Motor neuron (in vitro differentiated cells): ENCODE results near the gene NFATC2. TPM values are rescaled to one million over a fixed set of nuclear protein-coding genes. Genes with fewer than 3 reads are reported as not detected.

Experiments used
- ATAC-seq, 8 experiments: fragments of 200-7000 bp; cut with Tn5 transposase; replicated peaks in 6 of 8; 2 replicates each; pipeline ENCODE4 v1.8.0; 2021; ENCODE audit warnings: mild to moderate bottlenecking in 8 of 8, moderate library complexity in 8 of 8
- H3K27ac ChIP-seq, 2 donors: fragments of 250-450 bp; sonication (Bioruptor Pico); 2 replicates each; pipeline ENCODE4 v1.9.0; 2021; ENCODE audit warnings: antibody characterized with exemption in 2 of 2, mild to moderate bottlenecking in 2 of 2, moderate library complexity in 1 of 2
- H3K4me1 ChIP-seq, 2 donors: fragments of 250-450 bp; sonication (Bioruptor Pico); replicated peaks in 1 of 2; 2 replicates each; pipeline ENCODE4 v1.6.1; 2021; ENCODE audit warnings: antibody characterized with exemption in 2 of 2, mild to moderate bottlenecking in 2 of 2, moderate library complexity in 1 of 2
- H3K4me3 ChIP-seq, 5 donors: fragments of 250-450 bp; sonication (Bioruptor Pico); 2 replicates each; pipeline ENCODE4 v1.9.0; 2021; ENCODE audit warnings: antibody characterized with exemption in 5 of 5, mild to moderate bottlenecking in 5 of 5, moderate library complexity in 4 of 5
- WGBS, 10 experiments: fragments of 450-650 bp; shearing (Covaris generic); methylation state at CpG; one replicate each; pipeline ENCODE4 v1.0.0; 2022; 5-methylcytosine and 5-hydroxymethylcytosine counted together
- in situ Hi-C, 9 experiments: fragments of 400-800 bp; cut with MboI; loops; one replicate each; pipeline ENCODE4 v1.15.0; 2021; ENCODE audit warnings: low sequenced_read_pairs in 9 of 9, low pct_unique_long_range_greater_than_20kb in 2 of 9; ENCODE audit not compliant: unreplicated experiment in 9 of 9
- total RNA-seq, 8 experiments: library from RNA; unstranded; fragments of 300-600 nt; gene quantifications; 2 replicates each; pipeline versions ENCODE4 v1.2.3 to v1.2.4, GENCODE V29; 2022

Gene NFATC2
- total RNA-seq, 8 experiments from 2014 or later = 0.11 to 9.7 (median 0.56) TPM

GRCh38 chr20:51514249-51514648 is 28.3 kb downstream of the NFATC2 start:
- 53 to 100% (median 80%) methylated on average over 1 to 2 of the region's 3 CpGs; no CpG with 5 or more reads in 4 of the 10 experiments for WGBS, 10 experiments
- Histone ChIP-seq H3K4me1 (no peaks in the 10 kb centered on the region), H3K4me3 (no peak overlapping the region), H3K27ac (no peak overlapping the region)
- no peak for ATAC-seq
- in situ Hi-C loops = no loop called here

GRCh38 chr20:51513545-51513944 is 29.0 kb downstream of the NFATC2 start:
- WGBS, 10 experiments = 40 to 100% methylated on average over 1 to 2 of the region's 4 CpGs; no CpG with 5 or more reads in 8 of the 10 experiments
- H3K27ac ChIP-seq = no peak overlapping the region

GRCh38 chr20:51512645-51513044 is 29.9 kb downstream of the NFATC2 start:
- 50 to 96% (median 72%) methylated on average over 2 of the region's 2 CpGs for WGBS, 10 experiments
- H3K4me1 ChIP-seq = peaks cover 0 to under 1% of the 10 kb centered on the region in 2 donors
- peak in 1 of 8 experiments; percentile 30 for ATAC-seq
- H3K27ac ChIP-seq = no peak overlapping the region
- in situ Hi-C loops = no loop called here
- no peak overlapping the region for H3K4me3 ChIP-seq

More at GRCh38 chr20:51513545-51513944, 29.0 kb downstream of the NFATC2 start:
- Histone ChIP-seq H3K4me3 (no peak overlapping the region), H3K4me1 (no peaks in the 10 kb centered on the region)
- ATAC-seq = peak in 2 of 8 experiments; percentile 67 to 95
- in situ Hi-C loops = no loop called here

GRCh38 chr20:51511861-51512619 is 30.5 kb downstream of the NFATC2 start:
- in situ Hi-C loops = no loop called here
- WGBS, 10 experiments = 20 to 100% (median 82%) methylated on average over 1 to 9 of the region's 10 CpGs
- H3K27ac ChIP-seq = no peak overlapping the region
- ATAC-seq = no peak
- no peak overlapping the region for H3K4me3 ChIP-seq
- peaks cover 0 to 4% of the 10 kb centered on the region in 2 donors for H3K4me1 ChIP-seq

GRCh38 chr20:51510936-51511605 is 31.4 kb downstream of the NFATC2 start:
- in situ Hi-C loops = no loop called here
- Histone ChIP-seq H3K4me3 (no peak overlapping the region), H3K27ac (no peak overlapping the region), H3K4me1 (peaks cover 0 to 10% of the 10 kb centered on the region in 2 donors)
- ATAC-seq = no peak
- 61 to 100% (median 91%) methylated on average over 1 to 5 of the region's 6 CpGs for WGBS, 10 experiments

GRCh38 chr20:51510169-51510568 is 32.4 kb downstream of the NFATC2 start:
- WGBS, 10 experiments = 58 to 100% (median 86%) methylated on average over 1 to 6 of the region's 6 CpGs; no CpG with 5 or more reads in 1 of the 10 experiments
- Histone ChIP-seq H3K4me1 (peaks cover 0 to 10% of the 10 kb centered on the region in 2 donors), H3K4me3 (no peak overlapping the region), H3K27ac (no peak overlapping the region)
- in situ Hi-C loops = no loop called here
- no peak for ATAC-seq

GRCh38 chr20:51509208-51509607 is 33.3 kb downstream of the NFATC2 start:
- Histone ChIP-seq H3K4me3 (no peak overlapping the region), H3K4me1 (peaks cover 0 to 10% of the 10 kb centered on the region in 2 donors), H3K27ac (no peak overlapping the region)
- ATAC-seq = no peak
- WGBS, 10 experiments = 80 to 100% (median 100%) methylated on average over 1 of the region's 1 CpG; no CpG with 5 or more reads in 3 of the 10 experiments
- in situ Hi-C loops = no loop called here

GRCh38 chr20:51508780-51509179 is 33.7 kb downstream of the NFATC2 start:
- no peak for ATAC-seq
- Histone ChIP-seq H3K27ac (no peak overlapping the region), H3K4me3 (no peak overlapping the region), H3K4me1 (peaks cover 0 to 10% of the 10 kb centered on the region in 2 donors)
- in situ Hi-C loops = no loop called here
- WGBS, 10 experiments = 38 to 83% (median 80%) methylated on average over 1 of the region's 7 CpGs; no CpG with 5 or more reads in 7 of the 10 experiments

GRCh38 chr20:51508158-51508557 is 34.4 kb downstream of the NFATC2 start:
- ATAC-seq = no peak
- H3K27ac ChIP-seq = no peak overlapping the region
- 71 to 85% (median 83%) methylated on average over 1 to 6 of the region's 17 CpGs; no CpG with 5 or more reads in 7 of the 10 experiments for WGBS, 10 experiments
- in situ Hi-C loops = no loop called here
- H3K4me1 ChIP-seq = peaks cover 0 to 10% of the 10 kb centered on the region in 2 donors
- no peak overlapping the region for H3K4me3 ChIP-seq

- no peak overlapping the region for H3K27ac ChIP-seq
- peaks cover 0 to 10% of the 10 kb centered on the region in 2 donors for H3K4me1 ChIP-seq
- in situ Hi-C loops = no loop called here
- 66 to 90% (median 73%) methylated on average over 4 to 14 of the region's 19 CpGs; no CpG with 5 or more reads in 2 of the 10 experiments for WGBS, 10 experiments
- H3K4me3 ChIP-seq = no peak overlapping the region
- peak in 5 of 8 experiments; percentile 45 to 92 (median 71) for ATAC-seq
Observed at GRCh38 chr20:51507216-51508036, 35.1 kb downstream of the NFATC2 start.

GRCh38 chr20:51506527-51507215 is 35.8 kb downstream of the NFATC2 start:
- Histone ChIP-seq H3K4me1 (peaks cover 0 to 10% of the 10 kb centered on the region in 2 donors), H3K4me3 (no peak overlapping the region), H3K27ac (no peak overlapping the region)
- peak in 2 of 8 experiments; percentile 49 to 51 for ATAC-seq
- in situ Hi-C loops = no loop called here
- WGBS, 10 experiments = 80 to 87% (median 83%) methylated on average over 1 to 6 of the region's 18 CpGs; no CpG with 5 or more reads in 7 of the 10 experiments

GRCh38 chr20:51505566-51505965 is 37.0 kb downstream of the NFATC2 start:
- 79 to 96% (median 88%) methylated on average over 1 to 8 of the region's 12 CpGs; no CpG with 5 or more reads in 2 of the 10 experiments for WGBS, 10 experiments
- in situ Hi-C loops = no loop called here
- no peak for ATAC-seq
- H3K27ac ChIP-seq = no peak overlapping the region
- no peak overlapping the region for H3K4me3 ChIP-seq
- H3K4me1 ChIP-seq = peaks cover 0 to 10% of the 10 kb centered on the region in 2 donors
